Muscle of arm (tissue), 12 donors: ENCODE results near the gene RAPH1. TPM values are rescaled to one million over a fixed set of nuclear protein-coding genes. Genes with fewer than 3 reads are reported as not detected.

Experiments
- DNase-seq: peaks from one replicate; pipeline ENCODE4 v3.0.0-alpha.2; 2013
- polyA plus RNA-seq, 12 donors: library from polyadenylated mRNA; unstranded; fragments of 120-200 nt; gene quantifications; one replicate each; pipeline ENCODE4 v1.2.1, GENCODE V29; 2013; ENCODE audit not compliant: insufficient read length in 12 of 12

Gene RAPH1
- polyA plus RNA-seq, 12 donors, result 26.7 to 48.8 (median 35.9) TPM; not detected in 1

DNA sequence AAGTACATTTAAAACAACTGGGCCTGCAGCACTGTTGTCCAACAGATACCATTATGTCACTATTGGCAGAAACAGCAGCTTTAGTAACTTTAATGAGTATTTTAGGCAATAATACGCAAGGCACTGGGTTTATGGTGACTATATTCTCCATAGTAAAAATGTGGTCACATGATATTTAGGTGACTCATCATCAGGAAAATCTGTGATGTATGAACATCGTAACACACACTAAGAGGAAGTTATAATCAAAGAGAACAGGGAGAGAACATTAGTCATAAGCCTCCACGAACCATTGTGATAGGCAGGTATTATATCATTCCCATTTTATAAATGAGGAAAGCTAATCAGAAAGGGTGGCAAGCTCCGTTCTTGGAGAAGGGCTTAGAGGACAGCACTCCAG lies 36.9 kb downstream of the RAPH1 start:
- peak; percentile 13 for DNase-seq

GRCh38 chr2:203492965-203493364 lies 42.1 kb downstream of the RAPH1 start:
- no peak for DNase-seq

DNA sequence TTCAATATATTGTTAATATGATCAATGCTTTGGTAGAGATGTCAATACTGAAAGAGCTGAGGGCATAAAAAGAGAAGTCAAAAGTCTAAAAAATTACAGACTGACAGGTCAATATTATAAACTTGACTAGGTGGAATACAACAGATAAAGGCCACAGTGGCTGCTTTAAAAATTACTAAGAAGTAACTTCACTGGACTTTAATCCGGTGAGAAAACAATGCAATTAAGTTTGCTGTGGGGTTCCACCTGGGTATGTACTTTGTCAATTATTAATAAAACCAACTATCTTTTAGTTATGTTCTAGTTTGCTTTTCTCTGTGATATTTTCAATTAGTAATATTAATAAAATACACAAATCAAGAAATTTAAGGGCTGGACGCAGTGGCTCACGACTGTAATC lies 44.7 kb downstream of the RAPH1 start:
- DNase-seq, result no peak

DNA sequence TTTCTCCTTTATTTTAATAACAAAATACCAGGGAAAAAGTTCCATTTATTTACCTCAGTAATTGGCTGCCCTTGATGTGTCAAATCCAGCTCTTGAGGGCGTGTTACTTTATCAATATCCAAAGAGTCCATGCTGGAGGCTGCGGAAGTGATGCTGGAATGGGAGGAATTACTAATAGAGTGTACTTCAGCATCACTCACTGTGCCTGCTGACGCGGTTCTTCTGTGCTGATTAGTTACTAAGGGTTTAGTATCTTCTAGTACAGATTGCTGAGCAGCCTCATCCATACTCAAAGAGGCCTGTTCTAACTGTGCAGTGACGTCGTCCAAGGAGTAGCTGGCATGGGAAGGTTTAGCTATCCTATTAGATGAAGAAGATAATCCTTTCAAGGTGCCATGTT lies 45.6 kb downstream of the RAPH1 start:
- no peak for DNase-seq

DNA sequence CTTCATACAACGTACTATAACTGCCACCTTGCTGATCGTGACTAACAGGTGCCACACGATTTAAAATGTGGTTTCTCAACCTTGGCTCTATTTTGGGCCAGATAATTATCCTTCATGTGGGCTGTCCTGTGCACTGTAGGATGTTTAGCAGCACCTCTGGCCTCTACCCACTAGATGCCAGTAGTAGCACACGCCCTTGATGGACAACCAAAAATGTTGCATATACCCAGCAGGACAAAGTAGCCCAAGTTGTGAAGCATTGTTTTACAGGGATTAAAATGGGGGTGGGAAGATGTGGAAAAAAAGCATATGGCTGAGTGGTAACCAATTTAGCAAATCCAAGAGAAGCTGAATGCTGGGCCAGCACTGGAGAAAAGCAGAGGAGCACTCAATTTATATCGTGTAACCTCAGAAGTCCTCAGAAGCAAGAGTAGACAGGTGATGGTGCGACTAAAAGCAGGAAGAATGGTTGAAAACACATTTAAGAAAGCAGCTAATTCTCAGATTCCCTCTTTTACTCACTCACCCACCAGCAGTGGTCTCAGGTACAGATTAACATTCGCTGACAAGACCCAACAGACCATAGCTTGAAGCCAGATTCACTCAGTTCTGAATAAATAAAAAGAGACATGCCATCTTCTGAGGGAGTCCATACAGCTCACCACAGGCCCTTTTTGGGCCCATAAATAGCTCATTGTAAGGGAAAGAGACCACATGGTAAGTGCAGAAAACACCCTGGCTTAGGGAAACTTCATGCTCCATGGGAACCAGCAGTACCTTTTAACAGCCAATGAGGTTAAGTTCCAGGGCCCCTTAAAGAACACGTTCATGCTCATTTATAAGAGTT lies 50.6 kb downstream of the RAPH1 start:
- peak; percentile 18 for DNase-seq

DNA sequence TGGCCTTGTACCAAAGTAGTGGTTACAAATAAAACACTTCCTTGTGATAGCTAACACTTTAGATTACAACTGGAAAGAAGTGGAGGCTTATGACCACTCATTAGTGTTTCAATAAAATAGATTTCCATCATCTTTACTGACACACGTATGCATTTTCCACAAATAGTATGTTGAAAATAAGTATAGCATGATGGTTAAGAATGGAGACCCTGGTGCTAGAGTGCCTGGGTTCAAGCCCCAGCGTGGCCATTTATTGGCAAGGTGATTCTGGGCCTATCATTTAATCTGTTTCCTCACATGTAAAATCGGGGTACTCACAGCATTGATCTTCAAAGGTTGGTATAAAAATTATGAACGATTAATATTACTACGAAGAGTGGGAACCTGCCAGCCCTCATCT lies 54.5 kb downstream of the RAPH1 start:
- no peak for DNase-seq

DNA sequence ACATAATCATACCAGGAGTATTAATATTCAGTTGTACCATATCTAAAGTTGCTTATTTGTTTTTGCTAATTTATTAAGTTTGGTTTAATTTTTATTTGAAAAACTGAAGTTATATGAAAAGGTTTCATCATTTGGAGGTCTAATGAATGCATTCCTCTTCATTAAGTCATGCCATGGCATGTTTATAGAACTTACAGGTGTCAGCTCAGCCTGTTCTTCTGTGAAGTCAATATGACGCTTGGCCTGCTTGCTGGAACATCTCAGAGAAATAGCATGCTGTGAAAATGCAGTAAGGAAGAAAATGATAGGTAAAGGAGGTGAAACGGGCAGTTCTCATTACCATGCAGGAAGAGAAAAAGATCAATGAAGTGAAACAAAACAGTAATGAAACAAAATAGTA lies 58.2 kb downstream of the RAPH1 start:
- no peak for DNase-seq

GRCh38 chr2:203471323-203471722 lies 63.8 kb downstream of the RAPH1 start:
- DNase-seq, result no peak

DNA sequence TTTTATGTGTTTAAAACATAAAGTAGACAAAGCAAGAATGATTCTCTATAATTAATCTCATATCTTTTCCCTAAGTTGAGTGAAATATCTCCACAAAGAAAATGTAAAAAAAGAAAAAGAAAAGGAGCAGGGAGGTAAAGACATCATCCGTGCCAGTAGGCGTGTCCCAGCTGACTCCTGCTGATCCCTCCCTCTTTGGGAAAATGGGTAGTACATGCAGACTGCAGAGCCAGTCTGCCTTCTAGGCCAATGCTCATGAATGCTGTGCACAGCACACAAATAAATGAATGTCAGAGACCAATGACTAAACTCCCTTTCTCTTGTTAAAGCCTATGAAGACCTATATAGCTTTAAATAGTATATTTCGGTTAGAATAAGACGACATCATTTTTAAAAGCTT lies 64.7 kb downstream of the RAPH1 start:
- DNase-seq, result no peak

- DNase-seq, result no peak
Measured at GRCh38 chr2:203469546-203469945, 65.6 kb downstream of the RAPH1 start.

DNA sequence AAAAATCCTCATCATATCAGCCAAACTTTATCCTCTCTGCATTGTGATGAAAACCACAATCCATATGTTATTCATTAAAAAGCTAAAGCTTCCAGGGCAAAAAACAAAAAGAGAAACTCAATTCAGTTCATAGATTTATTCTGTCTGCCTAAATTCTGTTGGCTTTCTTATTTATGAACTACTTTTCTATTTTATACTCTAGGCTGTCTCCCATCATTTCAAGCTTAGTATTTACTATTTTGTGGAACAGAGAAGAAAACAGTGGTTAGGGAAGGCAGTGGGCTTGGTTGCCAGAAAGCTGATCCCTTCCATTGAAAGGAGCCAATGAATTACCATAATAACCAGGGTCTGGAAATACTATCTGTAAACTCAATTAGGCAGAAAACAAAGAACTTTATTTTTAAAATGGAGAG lies 71.8 kb downstream of the RAPH1 start:
- DNase-seq, result peak; percentile 61

GRCh38 chr2:203462308-203462707 lies 72.8 kb downstream of the RAPH1 start:
- DNase-seq, result no peak

DNA sequence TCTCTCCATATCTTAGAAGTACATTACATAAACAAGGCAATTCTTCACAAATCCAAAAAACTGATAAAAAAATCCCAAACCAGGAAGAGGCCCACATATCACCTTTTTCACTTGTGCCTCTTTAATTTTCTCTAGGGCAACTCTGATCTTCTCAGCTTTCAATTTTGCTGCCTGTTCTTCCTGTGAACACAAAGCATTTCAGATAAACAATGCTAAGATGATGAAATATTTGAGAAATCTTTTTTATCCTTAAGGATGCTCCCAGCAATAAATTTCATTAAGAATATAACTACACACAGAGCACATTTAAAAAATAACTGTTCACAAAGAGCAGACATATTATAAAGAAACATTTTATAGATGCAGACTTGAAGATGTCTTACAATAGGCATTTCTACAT lies 73.4 kb downstream of the RAPH1 start:
- DNase-seq, result no peak

GRCh38 chr2:203455209-203455608 lies 79.9 kb downstream of the RAPH1 start:
- no peak for DNase-seq

DNA sequence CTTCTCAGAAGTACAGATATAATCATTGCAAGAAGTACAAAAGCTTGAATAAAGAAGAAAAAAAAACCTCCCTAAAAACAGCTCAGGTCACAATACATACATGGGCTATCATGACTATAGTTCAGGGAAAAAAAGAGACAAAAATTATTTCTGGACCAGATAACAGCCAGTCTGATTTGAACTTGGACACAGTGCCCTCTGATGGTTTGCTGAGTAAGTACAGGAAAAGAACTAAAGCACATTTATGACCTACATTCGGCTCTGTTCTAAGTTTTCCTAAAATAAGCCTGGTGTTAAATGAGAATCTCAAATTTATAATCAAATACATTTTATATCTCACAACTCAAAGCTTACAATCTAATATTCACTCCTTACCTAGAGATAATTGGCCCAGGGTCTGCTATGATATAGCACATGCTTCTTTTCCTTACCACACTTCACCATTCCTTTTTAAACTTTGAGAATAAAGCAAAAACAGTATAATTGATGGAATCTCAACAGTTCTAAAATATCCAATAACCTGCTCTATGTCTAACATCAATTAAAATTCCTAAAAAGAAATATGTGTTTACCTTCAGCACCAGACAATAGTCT lies 81.1 kb downstream of the RAPH1 start:
- DNase-seq, result peak; percentile 61

GRCh38 chr2:203451689-203452088 lies 83.4 kb downstream of the RAPH1 start:
- DNase-seq, result no peak

GRCh38 chr2:203451011-203451410 lies 84.1 kb downstream of the RAPH1 start:
- DNase-seq, result no peak

DNA sequence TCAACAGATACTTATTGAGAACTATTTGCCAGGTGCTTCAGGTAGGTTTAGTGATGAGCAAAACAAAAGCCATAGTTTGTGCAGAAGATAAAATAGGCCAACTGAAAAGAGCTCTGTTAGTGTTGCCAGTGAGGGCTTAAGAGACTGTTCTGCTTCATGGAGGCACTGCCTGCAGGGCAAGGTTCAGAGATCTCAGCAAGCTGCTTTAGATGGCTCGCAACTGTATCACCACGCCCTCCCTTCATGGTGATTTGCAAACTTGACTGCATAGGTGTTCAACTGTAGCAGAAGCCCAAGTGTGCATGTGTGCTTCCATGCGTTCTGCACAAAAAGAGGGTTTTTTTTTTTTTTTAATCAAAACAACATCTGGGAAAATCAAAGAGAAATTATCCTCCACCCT lies 84.5 kb downstream of the RAPH1 start:
- no peak for DNase-seq

- no peak for DNase-seq
Measured at GRCh38 chr2:203446780-203447179, 88.3 kb downstream of the RAPH1 start.

GRCh38 chr2:203446071-203446481 lies 89.0 kb downstream of the RAPH1 start:
- no peak for DNase-seq

DNA sequence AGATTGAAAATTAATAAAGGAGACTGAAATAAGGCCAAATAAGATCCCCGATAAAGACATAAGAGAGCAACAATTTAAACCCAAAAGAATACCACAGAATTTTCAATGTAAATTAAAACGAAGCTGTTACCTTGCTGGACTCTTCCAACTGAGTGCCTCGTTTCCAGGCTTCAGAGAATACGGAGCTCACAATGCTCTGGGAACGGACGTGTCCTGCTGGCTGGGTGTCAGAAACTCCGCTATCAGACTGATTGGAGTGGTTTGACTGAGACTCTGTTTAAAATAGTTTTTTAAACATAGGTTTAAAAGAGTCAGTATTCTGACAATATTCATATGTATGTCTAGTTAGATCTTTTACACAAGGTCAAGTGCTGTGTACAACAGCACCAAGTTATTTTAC lies 90.4 kb downstream of the RAPH1 start:
- no peak for DNase-seq

DNA sequence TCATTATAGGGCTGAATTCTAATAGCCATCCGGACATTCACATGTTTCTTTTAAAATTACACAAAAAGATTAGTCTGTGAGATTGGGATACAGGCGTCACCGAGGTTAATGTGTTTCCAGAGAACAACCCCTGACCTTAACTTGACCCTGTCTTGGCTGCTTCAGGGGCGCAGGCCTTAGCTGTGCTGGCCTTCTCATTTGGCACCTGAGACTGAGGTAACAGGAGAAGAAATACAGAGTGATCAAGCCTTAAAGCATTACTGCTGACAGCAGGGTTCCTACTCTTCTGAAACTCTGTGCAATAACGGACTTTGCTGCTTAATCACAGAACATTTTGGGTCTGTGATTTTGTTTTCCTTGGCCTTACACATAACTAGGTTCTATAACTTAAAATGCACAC lies 92.6 kb downstream of the RAPH1 start:
- DNase-seq, result no peak

DNA sequence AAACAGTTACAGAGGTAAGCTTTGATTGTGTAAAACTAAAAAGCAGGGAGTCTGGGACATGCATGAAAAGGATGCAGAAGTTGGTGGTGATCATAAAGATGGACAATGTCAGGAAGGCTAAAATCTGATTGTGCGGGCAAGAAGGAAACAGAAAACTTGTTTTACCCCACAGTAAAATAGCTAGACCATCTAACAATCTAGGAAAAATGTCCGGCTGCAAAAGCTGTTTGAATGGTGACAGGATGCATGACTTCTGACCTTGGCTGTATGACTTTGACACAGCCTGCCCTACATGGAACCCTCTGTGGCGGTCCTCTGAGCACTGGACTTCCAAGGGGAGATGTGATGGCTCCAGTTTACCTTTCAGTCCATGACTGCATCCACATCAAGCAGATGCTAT lies 93.6 kb downstream of the RAPH1 start:
- DNase-seq, result no peak

GRCh38 chr2:203440671-203441070 lies 94.4 kb downstream of the RAPH1 start:
- no peak for DNase-seq
